ENCODE data around the gene PTPRG.

The PTPRG gene

DNA sequence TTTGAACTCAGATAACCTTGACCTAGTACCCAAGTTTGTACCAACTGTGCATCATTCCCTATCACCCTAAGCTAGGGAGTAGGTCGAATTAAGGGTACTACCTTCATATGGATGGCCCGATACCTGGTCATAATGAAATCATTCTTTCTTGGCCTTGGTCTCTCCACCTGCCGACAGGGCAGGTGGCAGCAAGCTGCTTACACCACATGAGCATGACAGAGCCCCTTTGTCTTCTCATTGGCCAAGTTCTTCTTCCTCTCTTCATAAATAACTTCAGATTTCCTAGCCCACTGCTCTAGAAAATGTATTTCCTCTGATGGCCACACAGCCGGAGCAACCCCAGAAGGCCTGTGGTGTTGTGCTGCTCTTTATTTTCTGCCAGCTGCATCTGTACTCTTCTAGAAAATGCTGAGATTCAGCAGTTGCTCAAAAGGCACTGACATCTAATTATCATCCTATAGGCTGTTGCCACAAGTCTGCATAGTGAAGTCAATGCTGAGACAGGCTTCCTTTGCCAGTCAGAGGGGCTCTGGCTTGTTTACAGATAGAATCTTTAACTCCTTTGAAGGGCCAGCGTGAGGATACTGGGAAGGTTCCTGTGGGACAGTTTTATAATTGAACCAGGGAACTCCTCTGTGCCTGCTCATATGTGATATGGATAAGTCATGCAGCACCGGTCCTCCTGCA lies 304.2 kb downstream of the PTPRG start:
- no peak for DNase-seq (ENCODE audit: low read depth in 2 of 2)

DNA sequence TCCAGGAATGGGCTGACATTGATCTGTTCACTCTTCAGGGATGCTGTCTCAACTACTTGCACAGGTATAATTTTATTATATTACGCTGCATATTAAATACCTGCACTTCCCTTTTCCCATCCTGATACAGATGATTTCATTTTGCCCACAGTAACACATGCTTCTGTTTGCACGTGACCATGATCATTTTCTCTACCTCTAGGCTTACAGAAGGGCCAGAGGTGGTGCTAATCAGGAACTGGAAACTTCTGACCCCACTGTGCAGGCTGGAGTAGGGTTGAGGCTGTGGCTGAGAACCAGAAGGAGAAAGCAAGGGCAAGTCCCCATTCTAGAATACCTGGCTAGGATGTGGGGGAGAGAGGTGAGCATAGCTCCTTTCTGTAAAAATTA lies 304.8 kb downstream of the PTPRG start:
- DNase-seq (ENCODE audit: low read depth in 2 of 2), result no peak

DNA sequence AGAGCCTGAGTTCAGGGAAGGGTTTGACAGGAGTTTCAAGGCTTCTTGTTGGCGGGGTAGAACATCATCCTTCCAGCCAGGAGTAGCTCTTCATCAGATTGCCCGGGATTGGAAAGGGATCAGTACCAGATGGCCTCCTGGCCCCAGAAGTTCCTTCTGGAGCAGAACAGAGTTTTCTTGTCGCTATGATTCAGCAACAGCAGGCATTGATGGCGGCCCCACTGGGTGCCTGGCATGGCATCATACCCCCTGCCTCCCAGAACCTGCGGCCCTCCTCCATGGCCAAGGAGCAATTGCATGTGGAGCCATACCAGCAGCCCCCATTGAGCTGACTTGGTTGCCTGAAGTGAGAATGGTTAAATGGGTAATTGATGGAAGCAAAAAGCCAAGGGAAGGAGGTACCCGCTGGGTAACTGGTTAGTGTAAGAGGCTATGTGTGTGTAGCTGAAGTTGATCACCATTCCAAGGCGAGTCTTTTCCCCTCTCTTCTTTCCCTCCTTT lies 305.6 kb downstream of the PTPRG start:
- DNase-seq (ENCODE audit: low read depth in 2 of 2), result no peak

DNA sequence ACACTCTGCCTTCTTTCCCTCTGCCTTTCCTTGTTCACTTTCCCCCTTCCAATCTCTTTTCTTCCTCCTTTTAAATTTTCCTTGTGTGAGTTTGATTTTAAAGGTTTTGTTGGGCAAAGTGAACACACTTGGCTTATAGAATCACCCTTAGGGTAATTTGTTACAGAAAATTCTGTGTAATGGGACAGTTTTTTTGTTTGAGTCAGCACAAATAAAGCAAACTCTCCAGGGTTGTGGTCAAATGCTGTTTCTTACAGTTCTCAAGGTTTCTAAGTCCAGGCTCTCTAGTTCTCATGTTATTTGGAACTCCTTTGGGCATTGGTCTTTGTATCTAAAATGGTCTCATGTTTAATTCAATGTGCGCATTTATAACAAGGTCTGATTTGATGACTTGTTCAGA lies 307.1 kb downstream of the PTPRG start:
- DNase-seq (ENCODE audit: low read depth in 2 of 2), result no peak

DNA sequence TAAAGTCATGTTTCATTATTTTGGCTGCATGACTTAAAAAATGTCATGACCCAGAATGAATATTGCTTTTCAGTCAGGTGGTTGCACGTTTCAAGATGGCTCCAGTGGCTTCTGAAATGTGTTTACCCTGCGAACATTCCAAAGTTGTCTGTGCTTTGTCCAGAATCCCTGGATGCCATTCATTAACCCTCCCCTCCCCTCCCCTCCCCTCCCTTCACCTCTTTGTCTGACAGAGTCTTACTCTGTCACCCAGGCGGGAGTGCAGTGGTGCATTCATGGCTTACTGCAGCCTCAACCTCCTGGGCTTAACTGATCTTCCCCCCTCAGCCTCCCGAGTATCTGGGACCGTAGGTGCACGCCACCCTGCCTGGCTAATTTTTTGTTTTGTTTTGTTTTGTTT lies 308.0 kb downstream of the PTPRG start:
- DNase-seq (ENCODE audit: low read depth in 2 of 2), result no peak

DNA sequence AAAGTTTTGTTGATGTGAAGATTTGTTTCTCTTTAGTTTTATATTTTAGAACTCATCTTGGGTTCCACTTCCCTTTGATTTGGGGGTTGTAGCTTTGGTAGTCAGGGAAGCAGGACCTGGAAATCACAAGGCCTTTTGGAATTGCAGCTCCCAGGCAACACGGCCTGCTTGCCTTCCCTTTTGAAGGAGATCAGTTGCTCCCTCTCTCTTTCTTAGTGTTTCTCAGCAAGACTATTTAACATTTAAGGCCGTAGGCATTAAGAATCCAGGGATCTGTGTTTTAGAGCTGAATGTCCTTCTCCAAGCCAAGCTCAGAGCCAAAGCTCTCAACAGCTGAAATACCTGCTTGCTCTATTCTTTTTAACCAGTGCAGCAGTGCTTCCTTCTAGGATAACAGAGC lies 310.3 kb downstream of the PTPRG start:
- DNase-seq (ENCODE audit: low read depth in 2 of 2), result no peak

DNA sequence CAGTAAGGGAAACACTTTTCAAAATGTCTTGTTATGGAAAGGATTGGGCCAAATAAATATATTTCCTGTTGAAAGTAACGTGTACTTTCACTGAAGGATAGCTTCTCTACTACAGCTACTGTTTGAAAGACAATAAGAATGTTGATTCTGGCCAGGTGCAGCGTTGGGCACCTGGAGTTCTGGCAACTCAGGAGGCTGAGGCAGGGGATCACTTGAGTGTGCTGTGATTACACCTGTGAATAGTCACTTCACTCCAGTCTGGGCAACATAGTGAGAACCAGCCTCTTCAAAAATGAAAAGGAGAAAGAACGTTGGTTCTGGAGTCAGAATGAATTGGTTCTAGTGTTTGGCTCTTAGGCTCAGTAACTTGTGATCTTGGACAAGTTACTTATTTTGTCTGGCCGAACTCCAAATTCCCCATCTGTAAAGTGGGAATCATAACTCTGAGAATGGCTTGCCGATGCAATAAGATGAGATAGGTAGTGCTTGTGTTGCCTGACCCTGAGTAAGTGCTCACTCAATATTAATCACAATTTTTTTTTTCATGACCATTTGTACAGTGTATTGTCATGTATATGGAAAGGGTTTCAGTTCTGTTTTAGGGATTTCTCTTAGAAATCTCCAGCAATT lies 310.8 kb downstream of the PTPRG start:
- DNase-seq (ENCODE audit: low read depth in 2 of 2), result no peak

DNA sequence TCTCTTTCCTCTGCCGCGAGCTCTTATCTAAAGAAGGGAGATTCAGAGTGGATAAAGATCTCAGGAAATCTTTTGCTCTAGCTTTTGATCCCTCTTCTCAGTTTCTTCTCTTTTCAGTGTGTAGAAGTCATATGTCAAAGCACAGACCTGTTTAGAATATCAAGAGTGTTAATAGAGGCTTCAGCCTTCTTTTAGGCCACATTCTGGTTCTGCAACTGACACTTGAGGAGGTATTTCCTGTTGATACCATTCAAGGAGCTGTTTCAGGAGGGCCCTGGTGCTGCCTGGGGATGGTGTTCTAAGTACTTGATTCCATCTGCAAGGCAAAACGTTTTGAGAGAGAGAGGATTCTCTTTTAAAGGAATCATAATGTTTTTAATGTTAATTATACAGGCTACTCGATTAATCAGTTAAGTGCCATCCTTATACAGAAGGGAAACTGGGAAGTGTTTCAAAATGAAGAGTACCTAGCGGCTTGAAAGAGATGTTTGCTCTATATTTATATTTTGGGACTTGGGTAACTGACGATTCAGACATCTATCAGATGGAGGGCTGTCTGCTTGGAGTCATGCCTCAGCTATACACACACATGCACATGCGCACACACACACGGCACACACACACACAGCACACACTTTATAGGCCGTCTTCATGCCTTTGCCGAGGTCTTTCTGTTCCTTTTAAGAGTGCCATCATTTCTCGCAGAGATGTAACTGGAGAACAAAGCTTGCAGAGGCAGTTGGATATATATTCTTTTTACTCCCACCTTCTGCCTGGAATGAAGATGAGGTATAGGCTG lies 313.9 kb downstream of the PTPRG start:
- DNase-seq (ENCODE audit: low read depth in 2 of 2), result no peak

DNA sequence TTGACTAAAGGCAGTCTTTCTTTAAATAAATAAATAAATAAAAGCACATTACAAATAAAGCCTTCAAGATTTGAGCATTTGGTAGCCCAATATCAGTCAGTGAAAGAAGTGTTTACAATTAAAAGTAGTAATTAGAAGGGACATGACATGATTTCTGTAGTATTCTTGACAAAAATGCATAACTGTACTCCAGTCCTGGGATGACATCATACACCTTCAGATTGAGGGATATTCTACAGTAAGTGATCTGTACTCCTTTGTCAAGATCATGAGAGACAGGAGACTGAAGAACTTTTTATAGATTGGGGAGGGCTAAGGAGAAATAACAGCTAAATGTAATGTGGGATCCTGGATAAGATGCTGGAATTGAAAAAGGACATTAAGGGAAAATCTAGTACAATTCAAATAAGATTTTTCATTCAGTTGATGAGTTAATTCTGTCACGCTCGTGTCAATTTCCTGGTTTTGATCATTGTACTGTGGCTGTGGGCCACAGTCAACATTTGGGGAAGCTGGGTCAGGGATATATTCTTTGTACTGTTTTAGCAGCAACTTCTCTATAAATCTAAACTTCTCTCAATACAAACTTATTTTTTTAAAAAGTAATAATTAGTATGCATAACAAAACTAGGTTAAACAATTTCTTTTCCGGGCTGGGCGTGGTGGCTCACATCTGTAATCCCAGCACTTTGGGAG lies 314.8 kb downstream of the PTPRG start:
- DNase-seq (ENCODE audit: low read depth in 2 of 2), result no peak

DNA sequence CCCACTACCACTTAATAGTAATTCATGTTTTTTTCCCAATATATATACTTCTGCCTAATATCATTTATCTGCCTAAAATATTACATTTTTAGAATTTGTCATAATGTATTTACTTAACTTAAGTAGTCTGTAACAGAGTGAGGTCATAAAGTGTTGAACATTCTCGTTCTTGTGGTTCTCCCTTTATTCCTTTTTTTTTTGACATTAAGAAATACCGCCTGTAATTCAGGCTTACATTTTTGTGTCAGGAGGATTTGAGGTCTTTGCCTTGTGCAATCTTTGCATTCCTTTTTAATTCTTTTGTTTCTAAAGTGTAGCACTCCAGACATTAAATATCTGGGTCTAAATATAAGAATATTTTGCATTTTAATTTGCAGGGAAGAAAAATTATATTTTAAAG lies 315.4 kb downstream of the PTPRG start:
- DNase-seq (ENCODE audit: low read depth in 2 of 2), result no peak

DNA sequence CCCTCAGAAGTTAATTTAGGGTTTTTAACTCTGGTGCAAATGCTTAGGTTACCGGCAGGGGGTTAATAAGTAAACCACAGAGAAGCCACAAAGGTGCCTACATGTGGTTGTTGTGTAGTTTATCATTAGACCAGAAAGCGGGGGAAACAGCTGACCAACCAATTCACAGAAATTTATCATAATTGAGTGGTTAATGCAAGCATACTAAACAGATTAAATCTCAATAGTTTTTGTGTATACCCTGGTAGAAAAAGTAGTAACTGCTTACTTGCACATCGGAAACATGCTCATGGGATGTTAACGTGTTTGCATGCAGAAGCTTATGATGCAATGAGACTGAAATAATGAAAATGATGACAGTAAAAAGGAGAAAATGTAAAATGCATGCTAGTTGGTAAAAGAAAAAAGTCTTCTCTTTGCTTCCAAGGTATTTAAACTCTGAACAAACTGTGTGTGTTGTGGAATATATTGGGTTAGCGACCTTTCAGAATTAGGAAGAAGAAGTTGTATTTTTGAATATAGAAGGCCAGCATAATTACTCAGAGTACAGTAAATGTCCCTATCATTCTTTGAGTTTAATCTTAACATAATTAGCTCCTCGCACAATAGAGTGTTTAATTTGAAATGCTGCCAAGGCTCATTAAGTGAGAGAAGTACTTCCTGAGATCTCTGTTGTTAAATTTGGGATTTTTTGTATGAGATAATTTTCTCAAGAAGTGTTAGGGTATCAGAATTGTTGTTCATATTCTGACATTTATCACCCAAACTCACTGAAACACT lies 316.2 kb downstream of the PTPRG start:
- no peak for DNase-seq (ENCODE audit: low read depth in 2 of 2)

DNA sequence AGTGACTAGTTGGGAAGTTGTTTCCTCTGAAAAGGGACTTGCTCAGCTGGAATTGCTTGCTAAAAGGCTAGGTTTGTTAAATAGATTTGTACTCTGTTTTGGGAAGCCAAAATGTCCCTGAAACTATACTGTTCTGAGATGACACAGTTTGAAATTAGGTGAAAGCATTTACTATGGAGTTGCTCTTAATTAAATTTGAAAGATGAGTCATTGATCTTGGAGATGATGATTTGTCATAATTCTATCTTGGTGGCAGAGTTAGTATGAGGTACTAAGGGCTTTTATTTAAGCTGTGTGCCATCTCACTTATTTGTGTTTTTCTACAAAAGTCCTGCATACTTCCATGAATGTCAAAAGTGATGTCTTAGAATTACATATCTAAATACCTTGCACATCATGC lies 320.9 kb downstream of the PTPRG start:
- DNase-seq (ENCODE audit: low read depth in 2 of 2), result no peak

DNA sequence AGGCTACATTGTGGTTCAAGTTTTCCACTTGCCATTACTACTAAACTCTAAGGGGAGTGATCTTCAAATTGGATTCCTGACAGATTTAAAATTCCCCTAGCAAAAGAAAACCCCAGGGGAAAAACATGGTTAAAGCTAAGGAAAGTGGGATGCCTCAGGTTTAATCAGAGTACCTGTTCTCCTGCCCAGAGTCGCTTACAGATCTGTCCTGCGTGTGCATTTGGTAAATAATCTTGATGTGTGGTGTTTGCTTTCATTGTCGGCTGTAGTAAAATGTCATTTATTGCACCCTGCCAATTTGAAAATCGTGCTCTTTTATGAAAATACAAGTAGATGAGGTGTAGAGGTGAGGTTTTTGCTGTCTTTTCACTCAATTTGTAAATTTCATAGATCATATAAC lies 323.4 kb downstream of the PTPRG start:
- DNase-seq (ENCODE audit: low read depth in 2 of 2), result no peak

DNA sequence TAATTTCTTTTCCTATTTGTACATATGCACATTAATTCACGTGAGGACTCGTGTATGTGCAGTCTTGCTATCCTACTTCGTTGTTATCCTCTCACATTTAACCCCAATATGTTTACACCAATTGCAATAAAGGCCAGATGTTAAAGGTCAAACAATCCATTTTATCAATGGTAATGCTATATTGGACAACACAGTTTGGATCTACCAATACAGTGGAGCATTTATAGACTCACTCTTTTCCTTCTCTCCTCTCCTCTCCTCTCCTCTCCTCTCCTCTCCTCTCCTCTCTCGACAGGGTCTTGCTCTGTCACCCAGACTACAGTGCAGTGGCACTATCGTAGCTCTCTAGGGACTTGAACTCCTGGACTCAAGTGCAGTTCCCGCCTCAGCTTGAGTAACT lies 324.0 kb downstream of the PTPRG start:
- no peak for DNase-seq (ENCODE audit: low read depth in 2 of 2)

DNA sequence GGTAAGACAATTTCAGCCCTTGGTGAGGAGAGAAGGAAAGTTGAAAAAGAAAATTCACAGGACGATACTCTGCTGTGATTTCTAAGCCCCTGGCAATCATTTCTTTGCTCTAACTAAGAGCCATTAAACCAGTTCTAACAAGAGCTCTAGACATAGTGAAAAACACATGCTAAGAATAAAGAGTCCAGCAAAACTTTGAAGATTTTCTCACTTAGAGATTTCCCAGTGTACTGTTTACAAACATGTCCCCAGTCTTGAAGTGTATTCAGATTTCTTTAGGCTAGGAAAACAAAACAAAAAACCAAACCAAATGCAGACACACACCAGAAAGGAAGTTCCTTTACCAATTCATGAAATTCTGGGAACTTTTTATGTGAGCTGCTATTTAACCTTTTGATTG lies 325.8 kb downstream of the PTPRG start:
- no peak for DNase-seq (ENCODE audit: low read depth in 2 of 2)

DNA sequence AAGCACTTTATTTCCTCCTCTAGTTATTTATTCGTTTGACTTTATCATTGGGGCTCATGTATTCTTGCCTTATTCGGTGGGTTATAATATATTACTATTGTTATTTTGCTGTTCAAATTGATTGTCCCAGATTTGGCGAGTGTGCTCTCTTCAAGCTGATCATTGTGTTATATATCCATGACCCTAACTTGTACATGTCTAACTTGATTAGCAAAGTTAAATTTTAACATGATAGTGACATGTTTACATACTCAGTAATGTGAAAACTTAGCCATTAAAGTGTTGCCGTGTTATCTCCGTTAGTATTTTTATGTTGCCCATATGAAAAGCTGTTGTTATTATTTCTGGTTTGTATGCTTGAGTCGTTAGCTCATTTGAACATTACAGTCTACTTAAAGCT lies 327.9 kb downstream of the PTPRG start:
- DNase-seq (ENCODE audit: low read depth in 2 of 2), result no peak

DNA sequence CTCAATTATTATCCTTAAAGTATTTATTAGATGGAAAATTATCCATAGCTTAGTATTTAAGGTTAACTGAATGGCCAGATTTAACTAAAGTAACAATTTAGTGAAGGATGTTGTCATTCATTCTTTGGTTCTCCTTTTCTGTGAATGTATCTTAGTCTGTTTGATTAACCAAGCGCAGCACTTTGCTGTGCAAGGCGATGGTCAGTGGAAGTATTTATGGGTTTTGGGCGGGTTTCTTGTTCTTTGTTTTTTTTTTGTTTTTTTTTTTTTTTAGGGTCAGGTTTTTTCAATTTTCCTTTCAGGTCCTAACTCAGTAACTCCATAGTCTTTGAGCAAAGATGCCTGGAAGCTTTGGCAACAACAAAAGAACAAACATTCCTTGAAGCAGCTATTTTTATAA lies 328.8 kb downstream of the PTPRG start:
- DNase-seq (ENCODE audit: low read depth in 2 of 2), result no peak

DNA sequence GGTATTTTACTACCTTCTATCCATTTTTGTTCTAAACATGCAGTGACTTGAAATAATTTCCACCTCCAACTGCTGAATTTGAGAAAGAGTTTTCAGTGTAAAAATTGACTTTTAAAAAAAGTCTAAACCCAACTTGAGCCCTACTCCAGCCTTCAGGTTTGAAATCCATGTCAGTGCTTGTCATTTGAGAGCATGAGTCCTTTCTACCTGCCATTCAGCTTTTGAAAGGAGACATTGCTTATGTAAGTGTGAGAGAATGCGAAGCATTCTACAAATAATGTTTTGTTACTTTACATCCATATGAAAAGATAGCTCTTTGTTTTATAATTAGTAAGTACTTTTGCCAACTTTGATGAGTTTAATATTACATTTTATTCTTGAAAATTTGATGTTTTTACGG lies 329.2 kb downstream of the PTPRG start:
- no peak for DNase-seq (ENCODE audit: low read depth in 2 of 2)

DNA sequence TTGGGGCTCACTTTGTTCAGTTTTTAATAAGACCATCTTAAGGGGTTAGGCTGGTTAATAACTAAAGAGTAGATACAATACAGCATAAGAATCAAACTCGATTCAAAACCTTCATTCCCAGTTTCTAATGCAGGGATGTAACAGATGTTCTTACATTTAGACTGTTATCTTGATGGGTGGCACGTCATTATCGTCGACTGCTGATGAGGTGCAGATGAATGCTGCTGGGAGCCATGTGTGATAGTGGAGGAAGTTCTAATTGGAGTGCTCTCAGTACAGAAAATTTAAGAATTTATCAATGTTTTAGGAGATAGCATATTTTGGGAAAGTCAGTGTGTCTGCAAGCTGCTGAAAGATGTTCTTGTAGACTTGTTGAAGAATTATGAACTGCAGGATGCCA lies 331.5 kb downstream of the PTPRG start:
- no peak for DNase-seq (ENCODE audit: low read depth in 2 of 2)

DNA sequence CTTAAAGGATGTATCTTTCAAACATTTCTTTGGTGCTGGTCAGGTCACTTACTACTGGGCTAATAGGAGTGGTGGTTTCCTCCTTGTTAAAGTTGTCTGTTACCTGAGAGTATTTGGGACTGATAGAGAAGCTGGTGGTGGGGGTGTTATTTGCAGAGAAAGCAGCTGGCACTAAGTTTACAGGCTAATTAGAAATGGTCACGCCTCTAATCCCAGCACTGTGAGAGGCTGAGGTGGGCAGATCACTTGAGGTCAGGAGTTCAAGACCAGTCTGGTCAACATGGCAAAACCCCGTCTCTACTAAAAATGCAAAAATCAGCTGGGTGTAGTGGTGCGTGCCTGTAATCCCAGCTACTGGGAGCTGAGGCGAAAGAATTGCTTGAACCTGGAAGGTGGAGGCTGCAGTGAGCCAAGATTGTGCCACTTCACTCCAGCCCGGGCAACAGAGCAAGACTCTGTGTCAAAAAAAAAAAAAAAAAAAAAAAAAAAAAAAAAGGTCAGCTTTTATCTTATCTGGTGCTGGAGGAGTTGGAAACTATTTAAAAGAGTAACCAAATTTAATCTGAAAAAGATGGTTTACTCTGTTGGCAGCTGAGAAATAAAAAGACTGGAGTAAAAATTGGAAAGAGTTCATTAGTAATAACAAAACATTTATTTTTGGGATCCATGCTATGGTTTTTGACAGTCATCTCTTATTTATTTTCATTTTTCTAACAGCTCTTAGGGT lies 332.6 kb downstream of the PTPRG start:
- DNase-seq (ENCODE audit: low read depth in 2 of 2), result no peak

Measured in activated CD4-positive, alpha-beta T cell treated with anti-CD3 and anti-CD28 coated beads for 24 hours (primary cell).